OCI-LY7 (cell line): ENCODE measurements around the gene TRMT10A. TPM values are rescaled to one million over a fixed set of nuclear protein-coding genes. Genes with fewer than 3 reads are reported as not detected.

ENCODE experiments used
- BruUV-seq: library from RNA; stranded (reverse); fragments of 400-500 nt; replicated peaks from 2 replicates; lab custom pipeline; 2021; lab: Mats Ljungman, UMichigan
- CTCF ChIA-PET: fragments of 300-600 bp; sonication (Branson Sonifier 250); formaldehyde crosslinking; loops from one replicate; lab custom pipeline; 2022; ENCODE audit warnings: antibody characterized with exemption; ENCODE audit not compliant: unreplicated experiment; lab: Charles Lee
- POLR2A ChIA-PET: fragments of 300-600 bp; sonication (Branson Sonifier 250); formaldehyde crosslinking; loops from one replicate; lab custom pipeline; 2022; ENCODE audit warnings: antibody characterized with exemption; lab: Charles Lee
- DNase-seq: peaks from one replicate; pipeline ENCODE4 v3.0.0-alpha.2; 2015; ENCODE audit warnings: low spot score
- H2AFZ ChIP-seq: fragments of 200-600 bp; sonication (generic), shearing (Covaris generic); 2 replicates; pipeline ENCODE4 v1.6.1; 2014; ENCODE audit warnings: mild to moderate bottlenecking, antibody characterized with exemption, low read length, moderate library complexity
- H3K27ac ChIP-seq: fragments of 200-600 bp; sonication (generic); 2 replicates; pipeline ENCODE4 v1.5.1; 2014; ENCODE audit warnings: mixed run types, low read depth, mild to moderate bottlenecking, moderate library complexity, low read length, inconsistent platforms; ENCODE audit not compliant: poor library complexity, severe bottlenecking
- H3K36me3 ChIP-seq: fragments of 200-600 bp; sonication (generic); 2 replicates; pipeline ENCODE4 v1.6.1; 2014; ENCODE audit warnings: mild to moderate bottlenecking, antibody characterized with exemption, low read length, moderate library complexity, mixed read lengths; ENCODE audit not compliant: insufficient read depth
- H3K4me1 ChIP-seq: fragments of 200-600 bp; sonication (generic); 2 replicates; pipeline ENCODE4 v1.5.1; 2014; ENCODE audit warnings: mild to moderate bottlenecking, low read length; ENCODE audit not compliant: insufficient read depth, poor library complexity, severe bottlenecking
- H3K4me2 ChIP-seq: fragments of 200-600 bp; sonication (generic); 2 replicates; pipeline ENCODE4 v1.6.1; 2014; ENCODE audit warnings: mild to moderate bottlenecking, low read length
- H3K4me3 ChIP-seq: fragments of 200-600 bp; sonication (generic); 2 replicates; pipeline ENCODE4 v1.5.1; 2014; ENCODE audit warnings: mild to moderate bottlenecking, low read depth, low read length; ENCODE audit not compliant: poor library complexity, severe bottlenecking
- H3K79me2 ChIP-seq: fragments of 200-600 bp; sonication (generic); 2 replicates; pipeline ENCODE4 v1.6.1; 2016; ENCODE audit warnings: low read depth, mild to moderate bottlenecking, low read length, moderate library complexity, mixed read lengths; ENCODE audit not compliant: insufficient read depth
- H3K9me2 ChIP-seq: fragments of 200-600 bp; sonication (generic); 2 replicates; pipeline ENCODE4 v1.6.1; 2016; ENCODE audit warnings: mild to moderate bottlenecking, low read length, mixed read lengths; ENCODE audit not compliant: insufficient read depth
- H3K9me3 ChIP-seq: fragments of 200-600 bp; sonication (generic); 2 replicates; pipeline ENCODE4 v1.6.1; 2014; ENCODE audit warnings: mild to moderate bottlenecking, mixed run types, low read length, mixed read lengths
- H4K20me1 ChIP-seq: fragments of 200-600 bp; sonication (generic); 2 replicates; pipeline ENCODE4 v1.6.1; 2014; ENCODE audit warnings: mild to moderate bottlenecking, antibody characterized with exemption, low read length, moderate library complexity, mixed read lengths; ENCODE audit not compliant: insufficient read depth
- EZH2phosphoT487 ChIP-seq: fragments of 200-600 bp; sonication (generic); IDR thresholded peaks from 2 replicates; pipeline ENCODE4 v1.6.1; 2018; ENCODE audit warnings: low read depth, borderline replicate concordance, mild to moderate bottlenecking, mixed run types, antibody characterized with exemption, low read length, moderate library complexity, mixed read lengths
- intact Hi-C: fragments of 100-400 bp; cut with micrococcal nuclease; formaldehyde crosslinking; loops from one replicate; pipeline ENCODE4 v1.10.0; 2022; ENCODE audit not compliant: unreplicated experiment
- total RNA-seq, 2 experiments: library from RNA; depleted of rRNA in 1 of 2; stranded (reverse); fragments of >200 nt in 1 of 2; shearing (Covaris generic) in 1 of 2; gene quantifications; 2 replicates each; pipeline ENCODE4 v1.2.3, GENCODE V29; 2014 to 2022
- TF ChIP-seq, protein P1 (sequence below): fragments of 200-600 bp; sonication (generic); conservative IDR thresholded peaks from 2 replicates; pipeline ENCODE4 v1.5.1; 2014; ENCODE audit warnings: mild to moderate bottlenecking, antibody characterized with exemption, low read length, moderate library complexity, mixed read lengths

Gene TRMT10A
- total RNA-seq, 2 experiments from 2014 or later = 7.9 to 18.8 TPM

GRCh38 chr4:99606716-99607115, 42.9 kb upstream of the TRMT10A start:
- no peak overlapping the region for H2AFZ ChIP-seq
- H3K4me2 ChIP-seq = no peak overlapping the region
- intact Hi-C loops = no loop called here

DNA sequence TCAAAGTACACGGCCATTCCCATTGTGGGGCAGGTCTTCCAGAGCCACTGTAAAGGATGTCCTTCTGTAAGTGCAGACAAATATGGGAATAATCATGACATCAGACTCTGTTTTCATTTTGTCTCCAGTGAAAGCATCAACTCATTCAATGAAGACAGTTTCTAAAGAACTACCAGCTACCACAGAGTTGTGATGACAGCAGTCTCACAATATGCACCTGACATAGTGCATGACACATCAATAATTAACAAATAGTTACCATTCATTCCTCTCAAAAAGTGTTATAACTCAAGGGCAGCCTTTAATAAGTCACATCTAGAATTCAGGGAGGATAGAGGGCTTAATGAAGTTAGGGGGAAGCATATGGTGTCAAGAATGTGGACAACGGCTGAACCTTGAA, 31.0 kb upstream of the TRMT10A start:
- no peak overlapping the region for H3K4me2 ChIP-seq
- no peaks in the 10 kb centered on the region for H3K36me3 ChIP-seq
- BruUV-seq = no TSS peak
- no peaks in the 10 kb centered on the region for H3K9me3 ChIP-seq
- no peak for TF ChIP-seq EZH2phosphoT487
- TF ChIP-seq, protein P1, sequence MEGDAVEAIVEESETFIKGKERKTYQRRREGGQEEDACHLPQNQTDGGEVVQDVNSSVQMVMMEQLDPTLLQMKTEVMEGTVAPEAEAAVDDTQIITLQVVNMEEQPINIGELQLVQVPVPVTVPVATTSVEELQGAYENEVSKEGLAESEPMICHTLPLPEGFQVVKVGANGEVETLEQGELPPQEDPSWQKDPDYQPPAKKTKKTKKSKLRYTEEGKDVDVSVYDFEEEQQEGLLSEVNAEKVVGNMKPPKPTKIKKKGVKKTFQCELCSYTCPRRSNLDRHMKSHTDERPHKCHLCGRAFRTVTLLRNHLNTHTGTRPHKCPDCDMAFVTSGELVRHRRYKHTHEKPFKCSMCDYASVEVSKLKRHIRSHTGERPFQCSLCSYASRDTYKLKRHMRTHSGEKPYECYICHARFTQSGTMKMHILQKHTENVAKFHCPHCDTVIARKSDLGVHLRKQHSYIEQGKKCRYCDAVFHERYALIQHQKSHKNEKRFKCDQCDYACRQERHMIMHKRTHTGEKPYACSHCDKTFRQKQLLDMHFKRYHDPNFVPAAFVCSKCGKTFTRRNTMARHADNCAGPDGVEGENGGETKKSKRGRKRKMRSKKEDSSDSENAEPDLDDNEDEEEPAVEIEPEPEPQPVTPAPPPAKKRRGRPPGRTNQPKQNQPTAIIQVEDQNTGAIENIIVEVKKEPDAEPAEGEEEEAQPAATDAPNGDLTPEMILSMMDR = no peak
- no peak overlapping the region for H3K4me3 ChIP-seq
- no peaks in the 10 kb centered on the region for H3K9me2 ChIP-seq
- H3K27ac ChIP-seq = no peak overlapping the region
- intact Hi-C loops = no loop called here
- H2AFZ ChIP-seq = no peak overlapping the region
- no peaks in the 10 kb centered on the region for H3K79me2 ChIP-seq
- H3K4me1 ChIP-seq = no peaks in the 10 kb centered on the region
- no peaks in the 10 kb centered on the region for H4K20me1 ChIP-seq
- ChIA-PET CTCF (no interaction called here), POLR2A (no interaction called here)
- DNase-seq = no peak

More at GRCh38 chr4:99606716-99607115, 42.9 kb upstream of the TRMT10A start:
- TF ChIP-seq, protein P1 = no peak
- TF ChIP-seq EZH2phosphoT487 = no peak
- no peak overlapping the region for H3K27ac ChIP-seq
- BruUV-seq = no TSS peak
- no peaks in the 10 kb centered on the region for H3K4me1 ChIP-seq
- ChIA-PET POLR2A (no interaction called here), CTCF (no interaction called here)
- no peaks in the 10 kb centered on the region for H3K9me2 ChIP-seq
- no peaks in the 10 kb centered on the region for H4K20me1 ChIP-seq
- H3K36me3 ChIP-seq = no peaks in the 10 kb centered on the region
- H3K4me3 ChIP-seq = no peak overlapping the region
- no peak for DNase-seq
- H3K79me2 ChIP-seq = no peaks in the 10 kb centered on the region
- no peaks in the 10 kb centered on the region for H3K9me3 ChIP-seq

DNA sequence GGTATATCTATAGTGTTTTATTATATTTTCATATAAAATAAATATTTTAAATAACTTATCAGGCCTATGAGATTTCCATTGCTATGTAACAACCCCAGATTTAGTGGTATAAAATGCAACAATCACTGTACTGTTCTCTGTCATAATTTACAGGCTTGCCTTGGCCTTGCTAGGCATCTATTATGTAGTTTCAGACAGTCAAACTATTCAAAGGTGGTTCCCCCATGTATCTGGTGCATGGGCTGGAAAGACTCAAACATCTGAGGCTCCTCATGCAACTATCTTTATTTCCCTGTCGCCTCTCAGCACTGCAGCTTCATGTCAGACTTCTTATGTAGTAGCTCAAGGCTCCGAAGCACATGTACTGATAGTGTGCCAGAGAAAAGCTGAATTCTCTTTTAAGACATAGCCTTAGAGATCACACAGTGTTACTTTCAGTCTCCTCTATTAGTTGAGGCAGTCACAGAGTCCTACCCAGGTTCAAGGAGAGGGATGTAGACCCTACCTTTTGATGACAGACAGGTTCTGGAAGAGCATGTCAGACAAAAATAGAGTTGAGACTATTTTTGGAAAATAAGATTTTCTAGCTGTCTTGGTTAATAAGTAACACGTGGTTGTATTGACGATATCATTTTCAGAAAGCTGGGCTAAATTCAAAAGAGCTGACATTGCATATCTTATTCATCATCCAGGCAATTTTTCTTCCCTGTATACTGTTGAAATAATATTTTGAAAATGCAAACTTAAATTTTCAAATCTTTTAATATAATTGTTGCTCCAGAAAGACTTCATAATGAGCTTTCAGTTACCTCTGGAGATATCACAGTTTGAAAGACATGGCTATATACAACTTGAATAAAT, 30.2 kb upstream of the TRMT10A start:
- Histone ChIP-seq H3K4me2 (no peak overlapping the region), H4K20me1 (no peaks in the 10 kb centered on the region), H3K36me3 (no peaks in the 10 kb centered on the region), H3K9me3 (no peaks in the 10 kb centered on the region), H3K27ac (no peak overlapping the region), H3K9me2 (no peaks in the 10 kb centered on the region), H3K4me3 (no peak overlapping the region), H3K79me2 (no peaks in the 10 kb centered on the region), H2AFZ (no peak overlapping the region), H3K4me1 (no peaks in the 10 kb centered on the region)
- POLR2A ChIA-PET = no interaction called here
- DNase-seq = no peak
- CTCF ChIA-PET = no interaction called here
- TF ChIP-seq EZH2phosphoT487 = no peak
- TF ChIP-seq, protein P1 = no peak
- no TSS peak for BruUV-seq
- intact Hi-C loops = no loop called here
